Panc1 (cell line): ENCODE data around the gene DIP2C. TPM values are rescaled to one million over a fixed set of nuclear protein-coding genes. Genes with fewer than 3 reads are reported as not detected.

Experiments used
- ATAC-seq: fragments of 200-7000 bp; cut with Tn5 transposase; 2 replicates; pipeline ENCODE4 v1.9.1; 2020; ENCODE audit warnings: mild to moderate bottlenecking, moderate library complexity
- BruUV-seq: library from RNA; stranded (reverse); fragments of 400-500 nt; replicated peaks from 2 replicates; lab custom pipeline; 2021; lab: Mats Ljungman, UMichigan
- CTCF ChIA-PET: fragments of 300-600 bp; sonication (Branson Sonifier 250); formaldehyde crosslinking; loops from one replicate; lab custom pipeline; 2022; ENCODE audit warnings: antibody characterized with exemption; lab: Charles Lee
- POLR2A ChIA-PET: fragments of 300-600 bp; sonication (Branson Sonifier 250); formaldehyde crosslinking; loops from one replicate; lab custom pipeline; 2022; ENCODE audit warnings: antibody characterized with exemption; lab: Charles Lee
- DNase-seq: peaks from one replicate; pipeline ENCODE4 v3.0.0-alpha.2; 2010; ENCODE audit warnings: low read depth, low spot score
- H3K27ac ChIP-seq: 2 replicates; pipeline ENCODE4 v1.5.1; 2011; ENCODE audit warnings: mild to moderate bottlenecking, low read length, inconsistent platforms
- H3K27me3 ChIP-seq: fragments of 200-500 bp; sonication (Bioruptor generic); 2 replicates; pipeline ENCODE4 v1.6.0; 2014; ENCODE audit warnings: low read length, inconsistent platforms; ENCODE audit not compliant: control insufficient read depth, insufficient read depth
- H3K36me3 ChIP-seq: fragments of 200-500 bp; sonication (Bioruptor generic); 2 replicates; pipeline ENCODE4 v1.5.1; 2014; ENCODE audit warnings: inconsistent platforms, mild to moderate bottlenecking, low read length, moderate library complexity; ENCODE audit not compliant: control insufficient read depth, insufficient read depth
- H3K4me1 ChIP-seq: 2 replicates; pipeline ENCODE4 v1.5.1; 2011; ENCODE audit warnings: inconsistent platforms, mild to moderate bottlenecking, low read length, moderate library complexity; ENCODE audit not compliant: control insufficient read depth, insufficient read depth
- H3K4me3 ChIP-seq, 2 experiments: 2 replicates each; pipeline ENCODE4 v1.5.1; 2011 to 2012; ENCODE audit warnings: low read depth in 2 of 2, low read length in 2 of 2, mild to moderate bottlenecking in 2 of 2, inconsistent platforms in 1 of 2, moderate library complexity in 1 of 2
- H3K9me3 ChIP-seq: fragments of 200-500 bp; sonication (Bioruptor generic); 2 replicates; pipeline ENCODE4 v1.5.1; 2014; ENCODE audit warnings: low read depth, mild to moderate bottlenecking, inconsistent platforms, low read length, moderate library complexity; ENCODE audit not compliant: control insufficient read depth, insufficient read depth
- POLR2AphosphoS5 ChIP-seq: IDR thresholded peaks from 2 replicates; pipeline ENCODE4 v1.6.1; 2012; ENCODE audit warnings: mild to moderate bottlenecking, low read depth, low read length, moderate library complexity
- SIN3A ChIP-seq: IDR thresholded peaks from 2 replicates; pipeline ENCODE4 v1.6.1; 2012; ENCODE audit warnings: low read depth, mild to moderate bottlenecking, low read length, moderate library complexity, borderline replicate concordance; ENCODE audit not compliant: insufficient read depth
- TCF7L2 ChIP-seq: IDR thresholded peaks from 2 replicates; pipeline ENCODE4 v1.6.1; 2011; ENCODE audit warnings: mild to moderate bottlenecking, low read depth, low read length, inconsistent platforms
- in situ Hi-C: cut with HindIII; loops from 2 replicates; pipeline ENCODE4 v1.10.0; 2016; ENCODE audit warnings: low sequenced_read_pairs, low pct_unique_long_range_greater_than_20kb
- intact Hi-C: fragments of 100-400 bp; cut with micrococcal nuclease; formaldehyde crosslinking; loops from one replicate; pipeline ENCODE4 v1.10.0; 2022; ENCODE audit not compliant: unreplicated experiment
- total RNA-seq: library from RNA; stranded (reverse); gene quantifications from one replicate; pipeline ENCODE4 v1.2.1, GENCODE V29; 2021; ENCODE audit not compliant: unreplicated experiment
- TF ChIP-seq, protein P1 (sequence below): fragments of 450-650 bp; IDR thresholded peaks from 2 replicates; pipeline ENCODE4 v1.5.1; 2017; ENCODE audit warnings: mild to moderate bottlenecking
- TF ChIP-seq, protein P2 (sequence below), 2 experiments: IDR thresholded peaks; 2 replicates each; pipeline ENCODE4 v1.6.1; 2011 to 2012; ENCODE audit warnings: low read depth in 2 of 2, control low read depth in 1 of 2, low read length in 1 of 2, mild to moderate bottlenecking in 1 of 2, moderate library complexity in 1 of 2; ENCODE audit not compliant: insufficient read depth in 1 of 2

DIP2C gene
- total RNA-seq, 1 experiment from 2014 or later = 13.2 TPM

DNA sequence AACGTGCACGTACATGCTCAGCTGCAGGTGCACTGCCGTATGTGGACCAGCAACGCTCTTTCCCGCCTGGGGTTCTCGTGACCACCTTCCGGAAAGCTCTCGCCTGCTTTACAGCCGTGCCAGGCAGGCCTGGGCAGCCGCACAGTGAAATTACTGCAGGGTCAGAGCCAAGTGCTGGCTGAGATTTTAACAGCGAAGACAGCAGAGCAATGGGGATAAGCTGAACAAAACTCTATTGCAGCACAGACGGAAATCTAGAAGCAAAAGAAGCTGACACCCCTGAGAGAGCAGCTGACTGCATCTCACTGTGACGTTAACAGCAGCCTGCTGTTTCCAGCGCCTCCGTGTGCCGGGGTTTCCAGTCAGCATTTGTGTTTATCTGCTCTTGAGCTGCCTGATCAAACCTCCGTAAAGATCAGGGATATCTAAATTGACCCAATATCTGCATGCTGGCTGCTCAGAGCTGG, 179.0 kb downstream of the DIP2C start:
- in situ Hi-C loops = no loop called here
- POLR2A ChIA-PET = interaction anchor here (0.6 kb wide), 1 partner anchor 307 kb away, joined by 3 read pairs; no protein-coding TSS in a partner anchor

DNA sequence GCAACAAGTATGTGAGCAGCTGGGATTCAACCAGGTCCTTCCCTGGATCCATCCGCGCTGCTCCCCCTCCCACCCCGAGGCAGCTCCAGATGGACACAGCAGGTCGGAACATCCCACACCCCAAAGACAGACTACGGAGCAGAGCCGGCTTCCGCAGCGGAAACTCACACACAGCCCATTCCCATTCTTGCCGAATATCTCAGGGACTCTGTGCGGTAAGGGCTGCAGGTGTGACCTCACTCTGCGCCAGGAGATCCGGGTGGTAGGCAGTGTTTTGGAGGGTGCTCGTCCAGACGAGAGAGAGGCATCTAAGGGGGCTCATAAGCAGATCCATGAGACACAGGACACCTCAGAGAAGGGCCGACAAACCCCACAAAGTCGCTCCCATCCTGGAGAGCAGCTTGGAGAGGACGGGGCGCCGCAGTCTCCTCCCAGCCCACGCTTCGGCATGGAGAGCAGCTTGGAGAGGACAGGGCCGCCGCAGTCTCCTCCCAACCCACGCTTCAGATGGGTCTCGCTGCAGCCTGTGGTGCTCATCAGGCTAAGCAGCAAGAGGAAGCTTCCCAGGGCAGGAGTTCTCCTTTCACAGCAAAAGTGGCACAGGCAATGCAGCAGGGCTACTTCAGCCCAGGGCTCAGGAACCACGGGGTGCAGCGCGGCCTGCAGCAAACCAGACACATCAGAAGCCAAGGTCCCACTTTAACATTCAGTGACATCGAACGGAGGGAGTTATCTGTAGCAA, 179.9 kb downstream of the DIP2C start:
- BruUV-seq = no TSS peak
- in situ Hi-C loops = no loop called here
- no peaks in the 10 kb centered on the region for H3K27me3 ChIP-seq
- ATAC-seq (no peak), DNase-seq (no peak)
- intact Hi-C loops = loop anchor here (5.0 to 10.0 kb wide), 2 partner anchors 155 to 278 kb away; no protein-coding TSS in a partner anchor
- H3K27ac ChIP-seq = no peak overlapping the region
- TF ChIP-seq TCF7L2 (no peak), SIN3A (no peak), POLR2AphosphoS5 (no peak)
- TF ChIP-seq, protein P1, sequence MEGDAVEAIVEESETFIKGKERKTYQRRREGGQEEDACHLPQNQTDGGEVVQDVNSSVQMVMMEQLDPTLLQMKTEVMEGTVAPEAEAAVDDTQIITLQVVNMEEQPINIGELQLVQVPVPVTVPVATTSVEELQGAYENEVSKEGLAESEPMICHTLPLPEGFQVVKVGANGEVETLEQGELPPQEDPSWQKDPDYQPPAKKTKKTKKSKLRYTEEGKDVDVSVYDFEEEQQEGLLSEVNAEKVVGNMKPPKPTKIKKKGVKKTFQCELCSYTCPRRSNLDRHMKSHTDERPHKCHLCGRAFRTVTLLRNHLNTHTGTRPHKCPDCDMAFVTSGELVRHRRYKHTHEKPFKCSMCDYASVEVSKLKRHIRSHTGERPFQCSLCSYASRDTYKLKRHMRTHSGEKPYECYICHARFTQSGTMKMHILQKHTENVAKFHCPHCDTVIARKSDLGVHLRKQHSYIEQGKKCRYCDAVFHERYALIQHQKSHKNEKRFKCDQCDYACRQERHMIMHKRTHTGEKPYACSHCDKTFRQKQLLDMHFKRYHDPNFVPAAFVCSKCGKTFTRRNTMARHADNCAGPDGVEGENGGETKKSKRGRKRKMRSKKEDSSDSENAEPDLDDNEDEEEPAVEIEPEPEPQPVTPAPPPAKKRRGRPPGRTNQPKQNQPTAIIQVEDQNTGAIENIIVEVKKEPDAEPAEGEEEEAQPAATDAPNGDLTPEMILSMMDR = no peak
- TF ChIP-seq, protein P2, sequence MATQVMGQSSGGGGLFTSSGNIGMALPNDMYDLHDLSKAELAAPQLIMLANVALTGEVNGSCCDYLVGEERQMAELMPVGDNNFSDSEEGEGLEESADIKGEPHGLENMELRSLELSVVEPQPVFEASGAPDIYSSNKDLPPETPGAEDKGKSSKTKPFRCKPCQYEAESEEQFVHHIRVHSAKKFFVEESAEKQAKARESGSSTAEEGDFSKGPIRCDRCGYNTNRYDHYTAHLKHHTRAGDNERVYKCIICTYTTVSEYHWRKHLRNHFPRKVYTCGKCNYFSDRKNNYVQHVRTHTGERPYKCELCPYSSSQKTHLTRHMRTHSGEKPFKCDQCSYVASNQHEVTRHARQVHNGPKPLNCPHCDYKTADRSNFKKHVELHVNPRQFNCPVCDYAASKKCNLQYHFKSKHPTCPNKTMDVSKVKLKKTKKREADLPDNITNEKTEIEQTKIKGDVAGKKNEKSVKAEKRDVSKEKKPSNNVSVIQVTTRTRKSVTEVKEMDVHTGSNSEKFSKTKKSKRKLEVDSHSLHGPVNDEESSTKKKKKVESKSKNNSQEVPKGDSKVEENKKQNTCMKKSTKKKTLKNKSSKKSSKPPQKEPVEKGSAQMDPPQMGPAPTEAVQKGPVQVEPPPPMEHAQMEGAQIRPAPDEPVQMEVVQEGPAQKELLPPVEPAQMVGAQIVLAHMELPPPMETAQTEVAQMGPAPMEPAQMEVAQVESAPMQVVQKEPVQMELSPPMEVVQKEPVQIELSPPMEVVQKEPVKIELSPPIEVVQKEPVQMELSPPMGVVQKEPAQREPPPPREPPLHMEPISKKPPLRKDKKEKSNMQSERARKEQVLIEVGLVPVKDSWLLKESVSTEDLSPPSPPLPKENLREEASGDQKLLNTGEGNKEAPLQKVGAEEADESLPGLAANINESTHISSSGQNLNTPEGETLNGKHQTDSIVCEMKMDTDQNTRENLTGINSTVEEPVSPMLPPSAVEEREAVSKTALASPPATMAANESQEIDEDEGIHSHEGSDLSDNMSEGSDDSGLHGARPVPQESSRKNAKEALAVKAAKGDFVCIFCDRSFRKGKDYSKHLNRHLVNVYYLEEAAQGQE (IDR thresholded peaks at IDR 0.05; ENCODE audit: insufficient read depth in 1 of 2, low read depth in 2 of 2, low read length in 1 of 2) = no peak
- H3K4me1 ChIP-seq = peaks cover 14% of the 10 kb centered on the region
- H3K9me3 ChIP-seq = no peaks in the 10 kb centered on the region
- CTCF ChIA-PET = no interaction called here
- H3K36me3 ChIP-seq = no peaks in the 10 kb centered on the region
- POLR2A ChIA-PET = interaction anchor here (0.6 kb wide), 1 partner anchor 308 kb away, joined by 3 read pairs; no protein-coding TSS in a partner anchor
- no peak overlapping the region for H3K4me3 ChIP-seq

More for the DNA sequence above, 179.0 kb downstream of the DIP2C start:
- no peak overlapping the region for H3K27ac ChIP-seq
- H3K4me1 ChIP-seq = peaks cover 14% of the 10 kb centered on the region
- CTCF ChIA-PET = interaction anchor here (0.6 to 1.7 kb wide), 3 partner anchors 23 to 278 kb away, joined by 5 to 10 read pairs (median 6); no protein-coding TSS in a partner anchor
- DNase-seq = no peak
- no TSS peak for BruUV-seq
- intact Hi-C loops = loop anchor here (5.0 to 10.0 kb wide), 2 partner anchors 154 to 277 kb away; no protein-coding TSS in a partner anchor
- H3K36me3 ChIP-seq = no peaks in the 10 kb centered on the region
- no peaks in the 10 kb centered on the region for H3K27me3 ChIP-seq
- ATAC-seq = no peak
- no peak overlapping the region for H3K4me3 ChIP-seq
- no peaks in the 10 kb centered on the region for H3K9me3 ChIP-seq
- TF ChIP-seq, protein P1 = no peak
- TF ChIP-seq TCF7L2 (no peak), SIN3A (no peak), POLR2AphosphoS5 (no peak)
- TF ChIP-seq, protein P2 (IDR thresholded peaks at IDR 0.05; ENCODE audit: insufficient read depth in 1 of 2, low read depth in 2 of 2, low read length in 1 of 2) = no peak
